HG02759 (cell line): ENCODE data around the gene PHF21B.

Experiments
- ATAC-seq: cut with Tn5 transposase; IDR thresholded peaks from one replicate; pipeline ENCODE4 v1.9.1; 2021; ENCODE audit warnings: mild to moderate bottlenecking, moderate library complexity; ENCODE audit not compliant: unreplicated experiment

Gene PHF21B

GRCh38 chr22:45019861-45020655 is 10.3 kb upstream of the PHF21B start:
- no peak for ATAC-seq

GRCh38 chr22:45014654-45015053 is 4.8 kb upstream of the PHF21B start:
- no peak for ATAC-seq

- no peak for ATAC-seq
Observed at GRCh38 chr22:45013138-45013537, 3.3 kb upstream of the PHF21B start.

GRCh38 chr22:45010532-45010900 is 711 bp upstream of the PHF21B start:
- no peak for ATAC-seq

DNA sequence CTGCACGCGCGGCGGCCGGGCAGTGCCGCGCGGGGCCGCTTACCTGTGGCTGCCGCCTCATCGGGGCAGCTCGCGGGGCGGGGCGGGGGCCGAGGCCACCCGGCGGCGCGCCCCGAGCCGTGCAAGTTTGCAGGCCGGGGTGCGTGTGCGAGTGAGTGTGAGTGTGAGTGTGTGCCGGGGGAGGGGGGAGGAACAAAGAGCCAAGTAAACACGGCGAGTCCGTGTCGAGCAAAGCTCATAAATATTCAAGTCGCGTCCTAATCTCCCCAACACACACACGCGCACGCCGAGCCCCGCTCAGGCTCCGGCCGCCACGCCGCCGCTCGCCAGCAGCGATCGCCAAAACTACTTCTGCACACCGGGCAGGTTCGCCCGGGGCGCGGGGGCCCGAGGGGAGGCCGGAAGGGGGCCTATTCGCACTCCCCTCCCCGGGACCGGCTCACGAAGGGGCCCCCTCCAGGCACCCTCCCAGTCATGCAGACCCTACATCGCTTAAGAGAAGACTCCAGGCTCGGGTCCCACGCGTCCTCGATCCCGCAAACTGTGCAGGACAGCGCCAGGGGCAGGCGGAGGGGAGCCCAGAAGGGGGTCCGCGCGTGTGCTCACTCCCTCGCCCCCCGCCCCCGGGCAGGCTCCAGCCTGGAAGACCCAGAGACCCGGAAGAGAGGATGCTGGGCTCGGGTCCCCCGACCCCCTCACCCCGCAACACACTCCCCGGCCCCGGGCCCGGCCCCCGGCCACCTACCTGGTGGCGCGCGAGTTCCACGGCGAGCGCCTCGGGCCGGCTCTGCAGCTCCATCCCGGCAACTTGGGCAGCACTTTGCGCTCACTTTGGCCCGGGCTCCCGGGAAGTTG is 827 bp downstream of the PHF21B start:
- ATAC-seq = no peak

- ATAC-seq = no peak
Observed at GRCh38 chr22:45008186-45008681, 1.6 kb downstream of the PHF21B start.

- ATAC-seq = no peak
Observed at GRCh38 chr22:45007391-45008185, 2.2 kb downstream of the PHF21B start.

- no peak for ATAC-seq
Observed at GRCh38 chr22:45006964-45007390, 2.8 kb downstream of the PHF21B start.

- ATAC-seq = no peak
Observed at GRCh38 chr22:45006111-45006963, 3.5 kb downstream of the PHF21B start.

DNA sequence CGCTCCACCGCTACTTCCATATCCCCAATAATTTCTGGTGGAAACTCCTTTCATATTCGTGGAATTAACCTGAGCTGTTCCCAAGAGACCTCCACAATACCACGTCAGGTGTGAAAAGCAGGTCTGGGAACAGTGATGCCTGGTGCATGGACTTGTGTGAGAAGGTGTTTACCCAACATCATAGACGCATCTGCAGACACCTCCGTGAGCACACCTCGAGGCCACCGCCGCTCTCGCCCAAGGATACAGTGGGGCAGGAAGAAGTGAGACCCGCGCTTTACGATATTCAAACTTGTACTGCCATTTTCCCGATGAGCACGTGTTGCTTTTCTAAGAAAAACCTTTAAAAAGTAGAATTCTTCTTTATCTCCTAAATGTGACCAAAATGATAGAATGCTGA is 8.2 kb downstream of the PHF21B start:
- no peak for ATAC-seq

DNA sequence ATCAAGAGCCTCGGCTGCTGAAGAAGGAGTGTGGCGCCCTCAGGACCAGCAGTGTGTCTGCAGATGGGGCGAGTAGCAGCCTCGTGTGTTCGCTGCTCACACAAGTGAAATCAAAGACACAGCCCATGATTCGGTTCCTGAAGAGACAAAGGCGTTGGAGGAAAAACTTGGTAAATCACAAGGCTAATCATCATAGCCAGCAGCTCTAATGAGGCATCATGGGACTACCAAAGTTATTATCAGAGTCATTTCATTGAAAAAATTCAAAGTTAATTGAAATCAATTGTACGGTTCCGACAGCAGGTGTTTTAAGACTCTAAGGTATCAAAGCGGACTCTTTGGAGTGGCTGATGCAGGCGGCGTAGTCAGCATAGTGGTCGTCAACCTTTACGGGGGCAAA is 9.5 kb downstream of the PHF21B start:
- no peak for ATAC-seq

DNA sequence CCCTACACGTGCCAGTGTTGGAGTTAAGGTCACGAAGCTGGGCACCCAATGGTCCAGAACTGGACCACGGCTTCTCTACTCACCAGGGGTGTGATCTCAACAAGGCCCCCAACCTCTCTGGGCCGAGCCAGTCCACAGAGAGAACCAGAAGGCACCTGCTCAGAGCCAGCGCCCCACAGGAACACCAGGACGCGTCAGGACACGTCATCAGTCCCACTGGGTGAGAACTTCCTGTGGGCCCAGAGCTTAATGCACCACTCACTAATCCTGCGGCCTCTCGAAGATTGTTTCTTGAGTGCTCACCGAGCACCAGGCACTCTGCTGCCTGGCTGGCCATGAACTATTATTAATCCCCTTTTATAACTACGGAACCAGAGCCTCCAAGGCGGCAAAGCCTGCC is 10.1 kb downstream of the PHF21B start:
- ATAC-seq = no peak

- ATAC-seq = no peak
Observed at GRCh38 chr22:44999231-44999630, 10.6 kb downstream of the PHF21B start.

DNA sequence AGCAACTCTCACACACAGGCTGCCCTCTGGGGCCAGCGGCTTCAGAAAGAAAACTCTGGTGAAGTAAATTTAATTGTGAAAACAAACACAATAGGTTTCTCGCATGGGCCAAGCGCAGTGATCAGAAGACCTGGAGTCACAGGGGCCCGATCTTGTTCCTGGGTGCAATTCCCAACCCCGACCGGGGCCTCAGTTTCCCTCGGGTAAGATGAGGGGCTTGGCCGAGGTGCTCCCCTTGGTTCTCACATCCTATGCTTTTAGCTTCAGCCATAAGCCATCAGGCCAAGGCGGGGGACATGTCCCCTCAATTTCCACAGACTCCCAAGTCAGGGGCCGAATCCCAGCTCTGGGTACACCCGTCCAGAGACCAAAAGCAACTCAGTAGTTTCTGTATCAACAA is 11.5 kb downstream of the PHF21B start:
- ATAC-seq = no peak

DNA sequence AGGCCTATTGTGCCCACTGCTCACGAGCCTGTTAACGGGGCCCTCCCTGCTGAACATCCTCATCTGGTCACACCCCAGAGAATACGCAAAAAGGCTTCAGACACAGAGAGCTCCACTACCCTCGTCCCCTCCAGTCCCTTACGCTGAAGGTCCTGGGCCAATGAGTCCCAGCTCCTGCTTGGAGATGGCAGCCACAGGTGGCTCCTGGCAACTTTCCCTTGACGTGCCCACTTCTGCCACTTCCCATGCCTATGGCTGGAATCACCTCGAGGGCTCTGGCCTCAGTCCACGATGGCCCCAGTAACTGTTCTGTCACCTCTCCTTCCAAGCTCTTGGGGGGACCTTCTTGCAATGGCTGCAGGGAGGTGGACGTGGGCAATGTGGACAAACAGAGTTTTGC is 12.7 kb downstream of the PHF21B start:
- no peak for ATAC-seq

- no peak for ATAC-seq
Observed at GRCh38 chr22:44996648-44997047, 13.2 kb downstream of the PHF21B start.

- no peak for ATAC-seq
Observed at GRCh38 chr22:44996120-44996519, 13.7 kb downstream of the PHF21B start.

DNA sequence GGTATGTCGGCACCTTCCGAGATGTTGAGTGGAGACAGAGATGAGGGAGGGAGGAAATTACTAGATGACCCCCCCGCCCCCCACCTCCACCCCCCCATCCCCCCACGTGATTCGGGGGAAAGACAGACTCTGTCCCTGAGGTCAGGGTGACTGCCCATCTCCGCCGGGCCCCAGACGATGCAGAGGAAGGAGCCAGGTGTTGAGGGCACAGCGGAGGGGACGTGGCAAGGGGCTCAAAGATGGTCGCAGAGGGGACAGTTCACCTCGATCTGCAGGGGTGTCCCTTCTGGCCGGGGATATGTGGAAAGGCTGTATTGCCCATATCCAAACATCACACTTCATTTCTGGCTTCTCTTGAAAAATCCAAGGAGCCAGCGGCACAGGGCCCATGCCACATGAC is 14.1 kb downstream of the PHF21B start:
- no peak for ATAC-seq

DNA sequence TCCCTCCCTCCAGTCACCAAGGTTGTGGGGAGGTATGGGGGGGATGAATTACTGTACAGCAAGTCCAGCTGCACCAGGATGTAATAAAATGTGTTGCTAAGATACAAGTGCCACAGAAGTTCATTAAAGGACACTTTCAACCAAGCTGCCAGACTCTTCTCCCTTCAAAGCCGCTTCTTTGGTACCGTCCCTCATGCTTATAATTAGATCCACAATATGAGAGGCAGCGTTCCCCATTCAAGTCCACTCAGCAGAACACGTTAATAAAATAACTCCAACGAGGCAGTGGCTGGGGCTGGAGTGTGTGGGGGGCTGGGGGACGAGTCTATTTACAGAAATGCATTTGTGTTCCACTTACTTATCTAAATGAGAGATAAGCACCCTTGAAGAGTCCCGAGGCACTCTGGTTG is 14.7 kb downstream of the PHF21B start:
- ATAC-seq = no peak

- no peak for ATAC-seq
Observed at GRCh38 chr22:44994399-44995104, 15.3 kb downstream of the PHF21B start.
